ENCODE results near the gene RETREG2. TPM values are rescaled to one million over a fixed set of nuclear protein-coding genes. Genes with fewer than 3 reads are reported as not detected.

Gene RETREG2
- total RNA-seq, 1 experiment from 2014 or later = 46.7 TPM

- Mint-ChIP-seq H3K4me3 (peak overlapping the region; percentile 83 to 88), H3K9me3 (peaks cover 3% of the 10 kb centered on the region in 2 experiments; a peak in 3 of 5 replicates), H3K27ac (peak overlapping the region in 2 of 3 experiments; percentile 1 to 63; a peak in 3 of 7 replicates), H3K27me3 (ENCODE audit: low read depth) (peaks cover 10% of the 10 kb centered on the region), H3K36me3 (ENCODE audit: insufficient read depth in 1 of 3, low read depth in 3 of 3) (peaks cover 7 to 46% (median 37%) of the 10 kb centered on the region in 3 experiments), H3K4me1 (peaks cover 8 to 13% of the 10 kb centered on the region in 2 experiments)
- WGBS (ENCODE audit: extremely low coverage, insufficient read length, low lambda C conversion rate) = no CpG with 5 or more reads among the region's 22 CpGs
- Histone ChIP-seq H3K23ac (ENCODE audit: insufficient read length, low read depth, low read length) (no peak overlapping the region), H3K56ac (ENCODE audit: insufficient read length, low read depth, low read length) (no peak overlapping the region), H3K27me3 (ENCODE audit: insufficient read depth, low read length) (no peaks in the 10 kb centered on the region), H3K14ac (ENCODE audit: insufficient read depth, low read length) (no peak overlapping the region), H3K9ac (ENCODE audit: extremely low read depth, insufficient read length, low read length) (peak overlapping the region; percentile 3), H2BK15ac (ENCODE audit: low read depth, low read length) (no peak overlapping the region), H3K4me2 (ENCODE audit: insufficient read depth, insufficient read length, low read length) (peak overlapping the region; percentile 67), H4K91ac (ENCODE audit: insufficient read length, low read depth, low read length) (no peak overlapping the region), H3K23me2 (ENCODE audit: insufficient read length, low read depth, low read length, poor library complexity, severe bottlenecking) (peaks cover 4% of the 10 kb centered on the region), H2BK20ac (ENCODE audit: low read depth, low read length, poor library complexity, severe bottlenecking) (no peak overlapping the region), H3K4me1 (ENCODE audit: insufficient read depth, low read length) (no peaks in the 10 kb centered on the region), H3K27ac (ENCODE audit: insufficient read length, low read depth, low read length) (no peak overlapping the region), H3K79me2 (ENCODE audit: insufficient read depth, low read length) (no peaks in the 10 kb centered on the region), H2BK120ac (ENCODE audit: low read depth, low read length, poor library complexity, severe bottlenecking) (no peak overlapping the region), H4K5ac (ENCODE audit: insufficient read length, low read depth, low read length) (no peak overlapping the region), H2AK5ac (ENCODE audit: insufficient read length, low read length) (no peak overlapping the region), H2AFZ (ENCODE audit: low read length) (no peak overlapping the region), H3K9me3 (ENCODE audit: control insufficient read depth, low read depth, low read length) (no peaks in the 10 kb centered on the region), H3K4ac (ENCODE audit: low read depth, low read length) (no peak overlapping the region), H3K79me1 (ENCODE audit: insufficient read depth, low read depth, low read length, poor library complexity, severe bottlenecking) (no peaks in the 10 kb centered on the region), H3T11ph (ENCODE audit: low read length) (no peak overlapping the region), H2BK5ac (ENCODE audit: insufficient read length, low read length) (no peak overlapping the region), H3K18ac (ENCODE audit: insufficient read length, low read depth, low read length) (no peak overlapping the region), H2BK12ac (ENCODE audit: insufficient read length, low read depth, low read length) (no peak overlapping the region), H4K8ac (replicated peaks; ENCODE audit: insufficient read length, low read depth, low read length) (no peak overlapping the region), H4K20me1 (ENCODE audit: control insufficient read depth, insufficient read depth, insufficient read length) (no peaks in the 10 kb centered on the region)
- TF ChIP-seq, protein P1, sequence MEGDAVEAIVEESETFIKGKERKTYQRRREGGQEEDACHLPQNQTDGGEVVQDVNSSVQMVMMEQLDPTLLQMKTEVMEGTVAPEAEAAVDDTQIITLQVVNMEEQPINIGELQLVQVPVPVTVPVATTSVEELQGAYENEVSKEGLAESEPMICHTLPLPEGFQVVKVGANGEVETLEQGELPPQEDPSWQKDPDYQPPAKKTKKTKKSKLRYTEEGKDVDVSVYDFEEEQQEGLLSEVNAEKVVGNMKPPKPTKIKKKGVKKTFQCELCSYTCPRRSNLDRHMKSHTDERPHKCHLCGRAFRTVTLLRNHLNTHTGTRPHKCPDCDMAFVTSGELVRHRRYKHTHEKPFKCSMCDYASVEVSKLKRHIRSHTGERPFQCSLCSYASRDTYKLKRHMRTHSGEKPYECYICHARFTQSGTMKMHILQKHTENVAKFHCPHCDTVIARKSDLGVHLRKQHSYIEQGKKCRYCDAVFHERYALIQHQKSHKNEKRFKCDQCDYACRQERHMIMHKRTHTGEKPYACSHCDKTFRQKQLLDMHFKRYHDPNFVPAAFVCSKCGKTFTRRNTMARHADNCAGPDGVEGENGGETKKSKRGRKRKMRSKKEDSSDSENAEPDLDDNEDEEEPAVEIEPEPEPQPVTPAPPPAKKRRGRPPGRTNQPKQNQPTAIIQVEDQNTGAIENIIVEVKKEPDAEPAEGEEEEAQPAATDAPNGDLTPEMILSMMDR (conservative IDR thresholded peaks at IDR 0.05) = no peak
- DNase-seq = no peak
These were observed 29.2 kb downstream of the RETREG2 start for GRCh38 chr2:219207134-219207883.
